B cell (primary cell): ENCODE data around the gene PDCD4. TPM values are rescaled to one million over a fixed set of nuclear protein-coding genes. Genes with fewer than 3 reads are reported as not detected.

Experiments used
- ATAC-seq: fragments of 200-7000 bp; cut with Tn5 transposase; one replicate; pipeline ENCODE4 v1.10.0; 2021; ENCODE audit warnings: low read depth, mild to moderate bottlenecking, moderate number of reproducible peaks, moderate library complexity
- CTCF ChIA-PET: fragments of 350-600 bp; sonication (Branson Sonifier 250); formaldehyde crosslinking; loops from one replicate; lab custom pipeline; 2021; ENCODE audit warnings: antibody characterized with exemption, inconsistent platforms; lab: Charles Lee
- POLR2A ChIA-PET: fragments of 350-600 bp; sonication (Branson Sonifier 250); formaldehyde crosslinking; loops from one replicate; lab custom pipeline; 2021; ENCODE audit warnings: antibody characterized with exemption; lab: Charles Lee
- DNase-seq: peaks from one replicate; pipeline ENCODE4 v3.0.0; 2013
- H2AFZ ChIP-seq: 2 replicates; pipeline ENCODE4 v1.6.1; 2012; ENCODE audit warnings: mild to moderate bottlenecking, low read depth, low read length; ENCODE audit not compliant: insufficient read depth, poor library complexity, severe bottlenecking
- H3K27ac ChIP-seq, 2 donors: 1 replicate in 1 of 2; 2 replicates in 1 of 2; pipeline ENCODE4 v1.5.1; 2012 to 2013; ENCODE audit warnings: low read length in 2 of 2, mild to moderate bottlenecking in 2 of 2, moderate library complexity in 1 of 2
- H3K27me3 ChIP-seq, 4 experiments: fragments of 200-600 bp in 1 of 4; sonication (generic) in 1 of 4; replicated peaks in 1 of 4; 1 replicate in 2 of 4; 2 replicates in 2 of 4; pipeline versions ENCODE4 v1.6.1 to v1.7.0; 2013 to 2016; ENCODE audit warnings: low read length in 3 of 4, mild to moderate bottlenecking in 2 of 4, mixed read lengths in 1 of 4, moderate library complexity in 1 of 4; ENCODE audit not compliant: insufficient read depth in 4 of 4, control insufficient read depth in 3 of 4; ENCODE audit errors: control extremely low read depth in 1 of 4
- H3K36me3 ChIP-seq, 2 experiments: replicated peaks in 1 of 2; 1 replicate in 1 of 2; 2 replicates in 1 of 2; pipeline versions ENCODE4 v1.6.1 to v1.7.1; 2013; ENCODE audit warnings: low read length in 1 of 2; ENCODE audit not compliant: insufficient read depth in 2 of 2, control insufficient read depth in 1 of 2; ENCODE audit errors: control extremely low read depth in 1 of 2, extremely low read depth in 1 of 2
- H3K4me1 ChIP-seq, 2 donors: fragments of 200-600 bp in 1 of 2; sonication (generic) in 1 of 2; 1 replicate in 1 of 2; 2 replicates in 1 of 2; pipeline versions ENCODE4 v1.5.1 to v1.6.1; 2013 to 2017; ENCODE audit warnings: low read length in 2 of 2; ENCODE audit not compliant: control insufficient read depth in 2 of 2, insufficient read depth in 2 of 2
- H3K4me2 ChIP-seq: replicated peaks from 2 replicates; pipeline ENCODE3; 2012; ENCODE audit warnings: mild to moderate bottlenecking, low read depth, low read length; ENCODE audit not compliant: poor library complexity, severe bottlenecking
- H3K4me3 ChIP-seq, 5 experiments: fragments of 200-600 bp in 1 of 5; sonication (generic) in 1 of 5; 1 replicate in 3 of 5; 2 replicates in 2 of 5; pipeline versions ENCODE4 v1.5.1 to v1.7.0; 2011 to 2016; ENCODE audit warnings: low read length in 4 of 5, mild to moderate bottlenecking in 4 of 5, low read depth in 2 of 5, control low read depth in 1 of 5, moderate library complexity in 1 of 5; ENCODE audit not compliant: insufficient read depth in 1 of 5; ENCODE audit errors: control extremely low read depth in 1 of 5, extremely low read depth in 1 of 5
- H3K79me2 ChIP-seq: fragments of 200-600 bp; sonication (generic); one replicate; pipeline ENCODE4 v1.6.0; 2016; ENCODE audit warnings: low read length; ENCODE audit not compliant: control insufficient read depth, insufficient read depth
- H3K9ac ChIP-seq: fragments of 200-600 bp; sonication (generic); 2 replicates; pipeline ENCODE4 v1.6.1; 2017; ENCODE audit warnings: mild to moderate bottlenecking, low read length, moderate library complexity
- H3K9me3 ChIP-seq, 3 donors: one replicate each; pipeline versions ENCODE4 v1.6.1 to v1.7.1; 2013; ENCODE audit warnings: low read length in 2 of 3; ENCODE audit not compliant: control insufficient read depth in 2 of 3, insufficient read depth in 1 of 3; ENCODE audit errors: control extremely low read depth in 1 of 3
- H4K20me1 ChIP-seq: 2 replicates; pipeline ENCODE4 v1.6.0; 2012; ENCODE audit warnings: mild to moderate bottlenecking, low read length; ENCODE audit not compliant: insufficient read depth, control insufficient read depth, poor library complexity, severe bottlenecking
- H3K27ac Mint-ChIP-seq: one replicate; pipeline ENCODE4 v1.8.0; 2021; ENCODE audit warnings: mixed read lengths
- H3K27me3 Mint-ChIP-seq: one replicate; pipeline ENCODE4 v1.8.0; 2021; ENCODE audit warnings: mixed read lengths
- H3K4me1 Mint-ChIP-seq: one replicate; pipeline ENCODE4 v1.8.0; 2021; ENCODE audit warnings: mixed read lengths
- H3K4me3 Mint-ChIP-seq: one replicate; pipeline ENCODE4 v1.8.0; 2021; ENCODE audit warnings: mixed read lengths
- H3K9me3 Mint-ChIP-seq: one replicate; pipeline ENCODE4 v1.8.0; 2022; ENCODE audit warnings: mixed read lengths; ENCODE audit not compliant: insufficient read depth
- EZH2 ChIP-seq: IDR thresholded peaks from 2 replicates; pipeline ENCODE4 v1.6.1; 2012; ENCODE audit warnings: borderline replicate concordance, low read depth, mild to moderate bottlenecking, moderate library complexity, low read length; ENCODE audit not compliant: insufficient read depth, poor library complexity, severe bottlenecking
- WGBS: methylation state at CpG from one replicate; pipeline ENCODE4 v1.1.5; 2013; ENCODE audit warnings: missing lambda C conversion rate; ENCODE audit not compliant: insufficient coverage; 5-methylcytosine and 5-hydroxymethylcytosine counted together
- intact Hi-C: fragments of 100-400 bp; cut with micrococcal nuclease; formaldehyde crosslinking; loops from one replicate; pipeline ENCODE4 v1.10.0; 2022
- polyA plus RNA-seq: library from polyadenylated mRNA; depleted of rRNA; stranded (reverse); fragments of >200 nt; gene quantifications from 2 replicates; pipeline ENCODE4 v1.2.3, GENCODE V29; 2012
- total RNA-seq, 2 donors: library from RNA; stranded (reverse); fragments of 120-200 nt in 1 of 2; gene quantifications; 1 replicate in 1 of 2; 2 replicates in 1 of 2; pipeline versions ENCODE4 v1.2.3 to v1.2.4, GENCODE V29; 2013 to 2022
- TF ChIP-seq, protein P1 (sequence below): fragments of 200-600 bp; IDR thresholded peaks from one replicate; pipeline ENCODE4 v1.8.0; 2022; ENCODE audit warnings: antibody characterized with exemption, mild to moderate bottlenecking

PDCD4 gene
- total and polyA plus RNA-seq, 2 donors (not counting 1 experiment from before 2014, with no cell fraction given), result 33.9 to 169 TPM

DNA sequence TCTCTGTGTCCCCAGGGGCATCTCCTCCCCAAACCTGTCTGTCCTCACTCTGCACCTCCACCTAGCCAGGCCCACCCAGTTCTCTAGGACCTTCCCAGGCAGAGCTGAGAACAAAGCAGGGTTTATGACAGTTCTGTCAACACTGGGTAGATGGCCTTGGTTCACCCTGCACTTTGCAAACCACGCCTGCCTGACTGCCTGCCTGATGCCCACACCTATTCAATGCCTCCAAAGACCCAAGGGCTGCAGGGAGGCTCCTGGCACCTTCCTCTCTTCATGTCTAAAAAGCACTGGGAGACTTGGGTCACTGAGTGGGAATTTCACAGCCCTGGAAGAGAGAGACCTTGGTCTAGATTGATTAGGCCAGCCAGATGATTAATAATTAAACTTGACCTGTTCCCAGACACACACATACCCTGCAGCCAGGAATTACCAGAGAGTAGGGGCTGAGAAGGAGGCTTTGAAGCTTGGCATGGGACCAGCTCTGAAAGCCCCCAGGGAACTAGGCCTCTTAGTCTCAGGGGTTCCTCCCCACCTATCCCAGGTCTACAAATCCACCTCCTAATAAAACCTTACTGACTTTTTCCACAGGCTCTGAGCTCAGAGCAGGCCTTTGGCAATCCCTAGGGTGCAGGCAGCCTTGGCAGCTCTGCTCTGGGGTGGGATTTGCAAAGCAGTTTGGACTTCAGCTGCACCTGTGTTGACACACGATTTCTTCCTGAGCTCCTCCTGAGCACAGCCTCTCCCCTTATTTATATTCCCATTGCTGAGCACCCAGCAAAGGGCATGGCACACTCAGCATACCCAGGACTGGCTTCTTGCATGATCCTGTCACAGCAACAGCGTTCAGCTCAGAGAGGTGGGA lies 25.7 kb upstream of the PDCD4 start:
- Mint-ChIP-seq H3K4me1 (peaks cover 85% of the 10 kb centered on the region), H3K27ac (peak overlapping the region; percentile 85), H3K9me3 (no peaks in the 10 kb centered on the region), H3K4me3 (peak overlapping the region; percentile 39), H3K27me3 (no peaks in the 10 kb centered on the region)
- ATAC-seq (no peak), DNase-seq (no peak)
- no peak for TF ChIP-seq EZH2
- no peaks in the 10 kb centered on the region for H3K27me3 ChIP-seq
- no peak overlapping the region for H3K9ac ChIP-seq
- WGBS, result 88% methylated on average over 2 of the region's 3 CpGs
- no peaks in the 10 kb centered on the region for H3K9me3 ChIP-seq
- peak overlapping the region; percentile 33 for H3K4me2 ChIP-seq
- peaks cover 11% of the 10 kb centered on the region for H3K79me2 ChIP-seq
- H3K4me1 ChIP-seq, result peaks cover 68 to 77% of the 10 kb centered on the region in 2 donors
- H4K20me1 ChIP-seq, result no peaks in the 10 kb centered on the region
- ChIA-PET CTCF (interaction anchor here (0.6 to 2.2 kb wide), 8 partner anchors 9 to 81 kb away, joined by 3 to 8 read pairs (median 4); no protein-coding TSS in a partner anchor), POLR2A (interaction anchor here (0.5 to 1.8 kb wide), 5 partner anchors 12 to 45 kb away, joined by 3 to 8 read pairs (median 5); partner anchors contain the start of gene PDCD4)
- no peaks in the 10 kb centered on the region for H3K36me3 ChIP-seq
- peak overlapping the region; percentile 25 for H2AFZ ChIP-seq
- H3K4me3 ChIP-seq, result no peak overlapping the region
- intact Hi-C loops, result no loop called here
- no peak overlapping the region for H3K27ac ChIP-seq

DNA sequence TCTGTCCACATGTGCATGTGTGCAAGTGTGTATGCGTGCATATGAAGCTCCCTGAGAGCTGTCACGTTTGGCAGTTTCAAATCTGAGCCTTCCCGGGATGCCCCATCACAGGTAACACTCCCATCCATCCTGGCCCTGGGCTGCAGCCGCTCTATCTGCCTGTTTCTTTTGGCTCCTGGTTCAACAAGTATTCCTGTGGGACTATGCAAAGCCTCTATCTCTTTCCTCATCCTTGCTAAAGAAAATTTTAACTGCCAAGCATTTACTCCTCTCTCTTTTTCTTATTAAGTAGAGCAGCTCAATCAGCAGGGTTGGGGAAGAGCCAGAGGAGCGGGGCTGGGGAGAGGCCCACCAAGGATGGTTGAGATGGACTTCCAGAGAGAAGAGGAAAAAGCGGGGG lies 24.4 kb upstream of the PDCD4 start:
- CTCF ChIA-PET, result interaction anchor here (1.6 kb wide), 1 partner anchor 44 kb away, joined by 8 read pairs; no protein-coding TSS in a partner anchor
- intact Hi-C loops, result no loop called here
- no peak for DNase-seq
- no peak overlapping the region for H3K27ac ChIP-seq
- H4K20me1 ChIP-seq, result no peaks in the 10 kb centered on the region
- no peaks in the 10 kb centered on the region for H3K9me3 ChIP-seq
- peaks cover 11% of the 10 kb centered on the region for H3K79me2 ChIP-seq
- TF ChIP-seq EZH2, result no peak
- TF ChIP-seq, protein P1, sequence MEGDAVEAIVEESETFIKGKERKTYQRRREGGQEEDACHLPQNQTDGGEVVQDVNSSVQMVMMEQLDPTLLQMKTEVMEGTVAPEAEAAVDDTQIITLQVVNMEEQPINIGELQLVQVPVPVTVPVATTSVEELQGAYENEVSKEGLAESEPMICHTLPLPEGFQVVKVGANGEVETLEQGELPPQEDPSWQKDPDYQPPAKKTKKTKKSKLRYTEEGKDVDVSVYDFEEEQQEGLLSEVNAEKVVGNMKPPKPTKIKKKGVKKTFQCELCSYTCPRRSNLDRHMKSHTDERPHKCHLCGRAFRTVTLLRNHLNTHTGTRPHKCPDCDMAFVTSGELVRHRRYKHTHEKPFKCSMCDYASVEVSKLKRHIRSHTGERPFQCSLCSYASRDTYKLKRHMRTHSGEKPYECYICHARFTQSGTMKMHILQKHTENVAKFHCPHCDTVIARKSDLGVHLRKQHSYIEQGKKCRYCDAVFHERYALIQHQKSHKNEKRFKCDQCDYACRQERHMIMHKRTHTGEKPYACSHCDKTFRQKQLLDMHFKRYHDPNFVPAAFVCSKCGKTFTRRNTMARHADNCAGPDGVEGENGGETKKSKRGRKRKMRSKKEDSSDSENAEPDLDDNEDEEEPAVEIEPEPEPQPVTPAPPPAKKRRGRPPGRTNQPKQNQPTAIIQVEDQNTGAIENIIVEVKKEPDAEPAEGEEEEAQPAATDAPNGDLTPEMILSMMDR, result no peak
- H3K36me3 ChIP-seq, result no peaks in the 10 kb centered on the region
- H3K27me3 ChIP-seq, result no peaks in the 10 kb centered on the region
- no peak overlapping the region for H2AFZ ChIP-seq
- no peak overlapping the region for H3K4me3 Mint-ChIP-seq
- ATAC-seq, result no peak
- no peak overlapping the region for H3K4me3 ChIP-seq
- H3K9me3 Mint-ChIP-seq, result no peaks in the 10 kb centered on the region
- no peak overlapping the region for H3K4me2 ChIP-seq
- POLR2A ChIA-PET, result interaction anchor here (1.8 kb wide), 1 partner anchor 10 kb away, joined by 8 read pairs; no protein-coding TSS in a partner anchor
- peak overlapping the region; percentile 23 for H3K27ac Mint-ChIP-seq
- WGBS, result 100% methylated on average over 3 of the region's 6 CpGs
- no peak overlapping the region for H3K9ac ChIP-seq
- H3K4me1 ChIP-seq, result peaks cover 56 to 70% of the 10 kb centered on the region in 2 donors
- peaks cover 81% of the 10 kb centered on the region for H3K4me1 Mint-ChIP-seq
- no peaks in the 10 kb centered on the region for H3K27me3 Mint-ChIP-seq
